Stimulated activated CD8-positive, alpha-beta memory T cell treated with anti-CD3 and anti-CD28 coated beads, Interleukin-4, amount 100 ng/mL, for 24 hours (primary cell): ENCODE measurements around the gene KIAA1586.
"Not testable (repeated sequence)": the region's sequence is repeated elsewhere in the genome, so short reads cannot be mapped to it uniquely, and the experiment has no call there.

Source experiments
- DNase-seq: peaks from one replicate; pipeline ENCODE4 v3.0.0-alpha.2; 2020; ENCODE audit warnings: low read depth

Gene KIAA1586, protein sequence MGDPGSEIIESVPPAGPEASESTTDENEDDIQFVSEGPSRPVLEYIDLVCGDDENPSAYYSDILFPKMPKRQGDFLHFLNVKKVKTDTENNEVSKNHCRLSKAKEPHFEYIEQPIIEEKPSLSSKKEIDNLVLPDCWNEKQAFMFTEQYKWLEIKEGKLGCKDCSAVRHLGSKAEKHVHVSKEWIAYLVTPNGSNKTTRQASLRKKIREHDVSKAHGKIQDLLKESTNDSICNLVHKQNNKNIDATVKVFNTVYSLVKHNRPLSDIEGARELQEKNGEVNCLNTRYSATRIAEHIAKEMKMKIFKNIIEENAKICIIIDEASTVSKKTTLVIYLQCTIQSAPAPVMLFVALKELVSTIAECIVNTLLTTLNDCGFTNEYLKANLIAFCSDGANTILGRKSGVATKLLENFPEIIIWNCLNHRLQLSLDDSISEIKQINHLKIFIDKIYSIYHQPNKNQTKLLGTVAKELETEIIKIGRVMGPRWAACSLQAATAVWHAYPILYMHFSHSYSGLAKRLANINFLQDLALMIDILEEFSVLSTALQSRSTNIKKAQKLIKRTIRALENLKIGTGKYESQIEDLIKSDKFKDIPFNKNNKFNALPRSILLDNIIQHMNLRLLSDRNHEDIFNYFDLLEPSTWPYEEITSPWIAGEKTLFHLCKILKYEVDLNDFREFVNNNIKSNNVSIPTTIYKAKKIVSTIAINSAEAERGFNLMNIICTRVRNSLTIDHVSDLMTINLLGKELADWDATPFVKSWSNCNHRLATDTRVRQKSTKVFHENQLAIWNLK

DNA sequence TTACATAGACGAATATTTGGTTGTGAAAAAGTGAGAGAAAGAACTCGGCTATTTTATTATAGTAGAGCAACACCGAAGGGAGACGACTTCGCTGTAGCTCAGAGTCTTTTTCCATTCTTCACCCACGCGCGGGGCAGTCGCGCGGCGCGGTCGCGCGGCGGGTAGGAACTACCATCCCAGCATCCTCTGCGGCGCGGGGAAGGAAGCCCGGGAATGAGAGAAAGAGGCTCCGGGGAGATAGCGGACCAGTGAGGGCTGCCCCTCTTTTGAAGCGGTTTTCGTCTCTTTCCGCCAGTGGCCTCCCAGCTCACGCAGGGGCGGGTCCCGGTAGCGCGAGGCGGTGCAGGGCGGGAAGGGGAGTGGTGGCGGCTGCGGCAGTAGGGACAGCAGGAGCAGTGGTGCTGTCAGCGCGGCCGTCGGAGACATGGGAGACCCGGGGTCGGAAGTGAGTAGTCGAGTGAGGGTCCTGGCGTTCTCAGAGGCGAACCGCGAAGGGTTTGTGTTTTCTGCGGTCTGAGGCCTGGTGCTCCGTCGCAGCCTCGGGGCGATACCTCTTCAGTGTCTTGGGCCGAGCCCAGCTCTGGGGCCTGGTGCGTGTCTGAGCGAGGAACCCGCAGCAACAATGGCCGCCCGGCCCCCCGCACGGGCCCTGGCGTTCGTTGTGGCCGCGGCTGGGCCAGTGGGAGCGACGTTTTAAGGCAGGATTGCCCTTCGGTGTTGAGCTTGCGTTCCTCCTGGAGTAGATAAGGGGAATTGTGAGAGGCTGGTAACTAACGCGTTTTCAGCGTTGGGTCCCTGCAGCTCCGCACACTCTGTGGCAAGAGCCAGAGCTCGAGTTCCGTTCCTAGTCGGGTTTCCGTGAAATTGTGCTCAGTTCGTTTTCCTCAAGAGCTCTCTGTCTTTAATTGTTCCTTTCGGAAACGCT, at the start of gene KIAA1586:
KIAA1586 (plus strand) TSS at position 362 of the 925 bp plus-strand sequence; CDS start at position 425, 63 bp downstream.
- DNase-seq = peak; percentile 77

DNA sequence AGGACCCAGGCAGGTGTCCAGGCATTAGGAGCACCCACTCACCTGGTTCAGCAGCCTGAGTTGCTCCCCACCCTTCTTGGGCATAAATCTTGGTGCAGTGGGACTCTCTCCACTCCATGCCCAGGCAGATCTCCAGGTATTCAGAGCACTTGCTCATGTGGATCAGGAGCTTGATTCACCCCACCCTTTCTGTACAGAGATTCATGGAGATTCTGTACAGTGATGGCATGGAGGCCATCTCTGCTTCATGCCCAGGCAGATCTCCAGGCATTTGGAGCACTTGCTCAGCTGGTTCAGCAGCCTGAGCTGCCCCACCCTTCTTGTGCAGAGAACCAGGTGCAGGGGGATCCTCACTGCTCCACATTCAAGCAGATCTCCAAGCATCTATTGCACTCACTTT, 47.4 kb upstream of the KIAA1586 start:
- DNase-seq = no peak

DNA sequence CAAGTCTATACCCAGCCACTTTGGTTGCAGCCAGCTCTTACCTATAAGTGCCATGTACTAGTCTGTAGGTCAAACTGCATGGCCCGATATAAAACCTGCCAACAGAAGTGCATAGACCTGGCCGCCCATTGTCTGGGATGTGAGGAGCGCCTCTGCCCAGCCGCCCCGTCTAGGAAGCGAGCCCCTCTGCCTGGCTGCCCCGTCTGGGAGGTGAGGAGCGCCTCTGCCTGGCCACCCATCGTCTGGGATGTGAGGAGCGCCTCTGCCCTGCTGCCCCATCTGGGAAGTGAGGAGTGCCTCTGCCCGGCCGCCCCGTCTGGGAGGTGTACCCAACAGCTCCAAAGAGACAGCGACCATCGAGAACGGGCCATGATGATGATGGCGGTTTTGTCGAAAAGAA, 46.7 kb upstream of the KIAA1586 start:
- DNase-seq = not testable (repeated sequence)

DNA sequence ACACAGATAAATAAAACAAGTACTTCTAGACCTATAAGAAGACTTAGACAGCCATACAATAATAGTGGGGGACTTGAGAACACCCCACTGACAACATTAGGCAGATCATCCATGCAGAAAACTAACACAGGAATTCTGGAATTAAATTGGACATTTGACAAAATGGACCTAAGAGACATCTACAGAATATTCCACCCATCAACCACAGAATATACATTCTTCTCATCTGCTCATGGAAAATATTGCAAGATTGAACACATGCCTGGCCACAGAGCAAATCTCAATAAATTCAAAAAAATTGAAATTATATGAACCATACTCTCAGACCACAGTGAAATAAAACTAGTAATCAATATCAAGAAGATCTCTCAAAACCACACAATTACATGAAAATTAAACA, 44.3 kb upstream of the KIAA1586 start:
- DNase-seq = no peak

DNA sequence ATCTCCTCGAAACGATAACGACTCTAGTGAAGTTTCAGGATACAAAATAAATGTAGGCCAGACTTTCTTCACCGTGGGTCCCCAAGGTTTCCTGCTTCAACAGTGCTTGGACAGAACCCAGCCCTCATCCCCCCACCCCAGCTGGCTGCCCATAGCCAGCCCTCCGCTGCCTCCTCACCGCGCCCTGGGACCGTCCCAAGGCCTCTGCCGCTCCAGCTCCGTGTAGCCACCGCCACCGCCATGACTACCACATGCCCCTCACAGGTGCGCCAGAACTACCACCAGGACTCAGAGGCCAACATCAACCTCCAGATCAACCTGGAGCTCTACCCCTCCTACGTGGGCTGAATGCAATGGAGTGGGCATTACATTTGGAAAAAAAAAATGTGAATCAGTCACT, 42.2 kb upstream of the KIAA1586 start:
- no peak for DNase-seq

DNA sequence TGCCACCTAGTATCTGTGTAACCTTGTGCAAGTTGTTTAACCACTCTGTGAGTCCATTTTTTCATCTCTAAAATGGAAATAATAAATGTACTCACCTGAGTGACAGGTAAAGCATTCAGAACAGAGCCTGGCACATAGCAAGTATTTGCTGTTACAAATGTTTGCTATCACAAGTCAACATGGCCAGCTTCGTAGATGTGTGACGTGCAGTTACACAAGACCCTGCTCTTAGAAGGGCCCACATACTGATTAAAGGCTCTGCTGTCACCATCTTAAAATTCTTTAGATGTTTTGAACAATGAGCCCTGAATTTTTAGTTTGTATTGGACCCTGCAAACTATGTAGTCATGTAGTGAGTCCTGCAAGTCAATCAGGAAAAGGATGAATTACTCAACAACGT, 40.4 kb upstream of the KIAA1586 start:
- no peak for DNase-seq

DNA sequence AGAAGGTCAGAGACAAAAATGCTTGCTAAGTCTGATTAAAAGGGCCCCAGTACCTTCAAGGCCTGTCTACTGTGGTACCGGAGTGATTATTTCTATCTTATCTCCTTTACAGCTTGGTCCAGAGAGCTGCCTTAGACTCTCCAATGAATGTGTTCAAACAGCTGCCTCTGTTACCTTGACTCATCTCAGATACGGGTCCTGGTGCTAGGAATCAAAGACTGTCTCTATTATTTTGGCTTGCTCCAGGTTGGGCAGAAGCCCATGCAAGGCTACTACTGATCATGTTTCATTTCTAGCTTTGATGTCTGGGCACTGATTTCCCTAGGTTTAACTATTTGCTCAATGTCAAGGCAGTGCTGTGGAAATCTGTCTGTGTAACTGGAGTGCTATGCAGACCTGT, 38.4 kb upstream of the KIAA1586 start:
- DNase-seq = not testable (repeated sequence)

DNA sequence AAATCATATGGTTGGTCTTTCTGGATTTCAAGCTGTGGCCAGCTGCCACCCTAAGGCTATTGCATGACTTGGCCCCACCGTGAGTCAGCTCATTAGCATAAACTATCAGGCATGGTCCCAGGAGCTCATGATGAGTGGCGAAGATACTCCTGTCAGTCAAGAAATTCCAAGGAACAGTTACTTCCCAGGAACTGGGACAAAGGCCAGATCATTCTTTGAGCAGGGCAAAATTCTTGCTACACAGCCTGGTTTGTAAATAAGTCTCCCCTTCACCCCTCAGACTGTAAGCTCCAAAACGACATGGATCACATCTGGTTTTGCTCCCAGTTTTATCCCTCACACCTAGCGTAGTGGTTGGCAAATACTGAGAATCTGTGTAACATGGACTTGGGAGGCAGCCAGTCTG, 33.0 kb upstream of the KIAA1586 start:
- no peak for DNase-seq

DNA sequence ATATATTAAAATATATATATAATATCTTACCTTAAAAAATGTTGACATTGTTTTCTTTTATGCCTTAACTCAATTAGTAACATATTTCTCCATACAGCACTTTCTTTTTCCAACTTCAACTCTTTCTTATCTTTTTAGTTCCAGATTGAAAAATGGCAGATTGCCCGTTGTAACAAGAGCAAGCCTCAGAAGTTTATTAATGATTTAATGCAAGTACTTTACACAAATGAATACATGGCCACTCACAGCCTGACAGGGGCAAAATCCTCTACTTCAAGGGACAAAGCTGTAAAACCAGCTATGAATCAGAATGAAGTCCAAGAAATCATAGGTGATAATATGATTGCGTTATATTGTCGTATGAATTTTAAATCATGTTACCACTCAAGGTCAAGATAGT, 29.4 kb upstream of the KIAA1586 start:
- no peak for DNase-seq

DNA sequence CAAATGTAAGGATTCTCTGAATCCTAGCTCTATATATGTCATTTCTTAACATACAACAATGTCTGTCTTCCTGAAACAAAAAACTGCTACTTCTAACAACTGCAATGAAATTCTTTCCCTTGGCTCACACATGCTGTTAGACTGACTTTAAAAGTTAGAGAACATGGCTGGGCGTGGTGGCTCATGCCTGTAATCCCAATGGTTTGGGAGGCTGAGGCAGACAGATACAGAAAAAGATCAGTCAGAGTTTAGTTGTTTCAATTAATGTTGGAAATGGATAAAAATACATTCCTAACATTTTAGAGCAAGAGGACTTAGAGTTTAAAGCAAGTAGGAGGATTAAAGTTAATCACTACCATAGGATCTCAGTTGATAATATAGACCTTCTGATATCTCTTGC, 28.7 kb upstream of the KIAA1586 start:
- DNase-seq = no peak

DNA sequence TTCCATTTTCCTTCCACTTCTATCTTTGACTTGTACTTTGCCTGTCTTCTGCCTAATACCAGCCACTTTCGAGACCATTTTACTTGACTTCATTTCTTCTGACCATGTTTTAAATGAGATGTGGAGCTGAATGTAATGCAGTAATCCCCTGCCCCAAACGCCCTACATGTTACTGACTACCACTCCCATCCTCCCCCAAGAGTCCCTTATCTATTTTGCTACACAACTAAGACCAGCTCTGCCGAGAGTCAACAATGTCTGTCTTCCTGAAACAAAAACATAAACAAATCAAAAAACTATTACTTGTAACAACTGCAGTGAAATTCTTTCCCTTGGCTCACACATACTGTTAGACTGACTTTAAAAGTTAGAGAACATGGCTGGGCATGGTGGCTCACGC, 27.1 kb upstream of the KIAA1586 start:
- no peak for DNase-seq

DNA sequence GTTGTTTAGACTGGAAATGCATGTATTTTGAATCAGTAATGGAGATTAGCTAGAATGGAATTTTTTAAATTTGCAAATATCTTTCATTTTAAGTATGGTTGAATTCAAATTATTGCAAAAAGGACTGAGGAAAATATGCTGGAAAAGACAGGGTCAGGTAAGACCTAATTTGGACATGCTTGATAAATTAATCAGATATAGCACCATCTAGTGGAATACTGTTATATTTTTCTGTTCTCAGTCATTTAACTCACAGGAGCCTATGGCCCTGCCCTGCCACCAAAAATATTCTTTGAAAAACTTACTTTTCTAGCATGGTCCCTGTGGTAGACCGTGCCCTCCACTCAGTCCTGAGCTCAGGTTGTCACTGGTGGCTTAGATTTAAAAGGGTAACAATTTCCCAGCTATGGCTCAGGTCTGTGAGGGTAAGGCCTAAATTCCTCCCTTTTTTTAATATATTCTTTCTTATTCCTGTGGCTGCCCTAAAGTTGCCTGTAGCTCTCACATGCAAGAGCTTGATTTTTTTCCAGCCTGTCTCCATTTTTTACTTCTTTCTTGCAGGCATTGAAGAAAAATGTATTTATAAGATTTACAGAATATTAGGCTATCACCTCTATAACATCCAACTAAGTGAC, 25.3 kb upstream of the KIAA1586 start:
- DNase-seq = no peak

DNA sequence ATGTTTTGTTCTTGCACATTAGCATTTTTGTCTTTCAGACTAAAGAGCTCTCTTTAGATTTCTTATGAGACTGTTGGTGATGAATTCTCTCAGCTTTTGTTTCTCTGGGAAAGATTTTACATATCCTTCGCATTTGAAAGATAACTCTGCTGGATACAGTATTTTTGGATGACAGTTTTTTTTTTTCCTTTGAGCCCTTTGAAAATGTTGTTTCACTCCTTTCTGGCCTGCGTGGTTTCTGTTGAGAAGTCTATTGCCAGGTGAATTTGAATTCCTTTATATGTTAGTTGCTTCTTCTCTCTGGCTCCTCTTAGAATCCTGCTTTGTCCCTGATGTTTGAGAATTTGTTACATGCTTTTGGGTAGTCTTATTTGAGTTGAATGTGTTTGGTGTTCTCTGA, 22.2 kb upstream of the KIAA1586 start:
- no peak for DNase-seq

DNA sequence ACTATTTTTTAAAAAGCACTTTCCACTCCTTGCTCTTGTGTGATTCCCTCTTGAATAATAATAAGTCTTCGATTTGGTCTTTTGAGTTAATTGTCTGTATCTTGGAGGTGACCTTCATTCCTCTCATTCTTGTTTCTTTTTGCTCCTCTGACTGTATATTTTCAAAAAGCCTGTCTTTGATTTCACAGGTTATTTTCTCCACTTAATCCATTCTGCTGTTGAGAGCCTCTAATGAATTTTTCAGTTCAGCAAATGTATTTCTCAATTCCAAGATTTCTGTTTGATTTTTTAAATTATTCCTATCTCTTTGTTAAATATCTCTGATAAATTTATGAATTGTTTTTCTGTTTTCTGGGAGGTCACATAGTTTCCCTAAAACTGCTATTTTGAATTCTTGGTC, 21.7 kb upstream of the KIAA1586 start:
- no peak for DNase-seq

DNA sequence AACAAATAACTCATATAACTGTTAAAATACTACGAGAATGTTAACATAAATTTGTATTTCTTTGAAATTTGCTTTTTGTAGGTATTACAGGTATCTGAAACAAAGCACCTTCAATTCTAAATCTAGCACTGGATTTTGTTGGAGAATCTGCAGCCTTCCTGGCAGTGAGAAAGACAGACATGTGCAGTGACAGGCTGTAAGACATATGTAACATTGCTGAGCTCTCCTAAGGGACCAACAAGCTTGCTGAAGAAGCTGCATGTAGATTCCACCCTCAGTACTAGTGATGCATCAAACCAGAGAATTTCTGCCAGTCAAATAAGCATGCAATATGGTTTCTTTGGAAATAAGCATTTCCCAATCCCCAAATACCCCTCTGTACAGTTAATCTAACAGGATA, 20.5 kb upstream of the KIAA1586 start:
- DNase-seq = no peak

DNA sequence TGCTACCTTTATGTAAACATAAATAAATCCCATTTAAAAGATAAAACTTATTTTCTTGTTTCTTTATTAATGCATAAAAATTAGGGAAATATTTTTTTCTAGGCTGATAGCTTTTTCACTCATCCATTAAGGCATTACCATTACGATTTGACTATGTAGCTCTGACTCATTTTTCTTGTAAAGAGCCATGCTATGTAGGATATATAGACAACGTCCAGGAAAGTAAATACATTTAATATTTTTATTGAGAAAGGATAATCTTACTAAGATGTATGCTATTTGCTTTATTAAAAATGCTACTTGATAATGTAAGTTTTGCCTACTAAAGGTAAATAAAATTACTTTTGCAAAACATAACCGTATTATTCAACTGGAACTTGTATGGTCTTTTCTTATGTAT, 19.2 kb upstream of the KIAA1586 start:
- no peak for DNase-seq

DNA sequence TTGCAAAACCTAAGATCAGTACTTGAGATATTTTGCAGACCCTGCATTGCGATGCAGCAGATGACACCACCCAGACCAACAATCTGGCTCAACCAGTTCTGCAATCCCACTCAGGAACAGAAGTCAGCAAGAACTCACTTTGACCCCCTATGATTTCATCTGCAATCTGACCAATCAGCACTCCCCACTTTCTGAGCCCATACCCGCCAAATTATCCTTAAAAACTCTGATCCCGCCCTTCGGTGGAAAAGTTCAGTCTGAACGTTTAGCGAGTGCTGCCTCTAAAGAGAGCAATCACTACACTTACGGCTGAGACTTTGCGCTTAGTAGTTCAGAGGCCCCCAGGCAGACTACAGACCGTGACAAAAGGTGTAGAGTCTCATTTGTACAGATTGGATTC, 17.3 kb upstream of the KIAA1586 start:
- no peak for DNase-seq

DNA sequence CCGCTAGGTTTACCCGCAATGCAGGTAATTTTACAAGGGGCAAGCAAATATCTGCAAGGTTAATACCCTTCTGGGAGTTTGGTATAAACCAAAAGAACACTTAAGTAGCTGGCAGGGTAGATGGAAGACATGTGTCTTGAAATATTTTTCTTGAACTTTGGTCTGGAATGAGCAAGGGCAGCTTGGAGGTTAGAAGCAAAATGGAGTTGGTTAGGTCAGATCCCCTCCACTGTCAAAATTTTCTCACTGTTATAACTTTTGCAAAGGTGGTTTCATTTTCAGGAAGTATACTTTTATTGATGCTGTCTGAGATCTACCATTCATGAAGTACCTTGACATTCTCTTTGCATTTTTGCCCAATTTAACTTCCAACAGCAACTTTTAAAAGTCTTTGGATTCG, 13.3 kb upstream of the KIAA1586 start:
- no peak for DNase-seq

DNA sequence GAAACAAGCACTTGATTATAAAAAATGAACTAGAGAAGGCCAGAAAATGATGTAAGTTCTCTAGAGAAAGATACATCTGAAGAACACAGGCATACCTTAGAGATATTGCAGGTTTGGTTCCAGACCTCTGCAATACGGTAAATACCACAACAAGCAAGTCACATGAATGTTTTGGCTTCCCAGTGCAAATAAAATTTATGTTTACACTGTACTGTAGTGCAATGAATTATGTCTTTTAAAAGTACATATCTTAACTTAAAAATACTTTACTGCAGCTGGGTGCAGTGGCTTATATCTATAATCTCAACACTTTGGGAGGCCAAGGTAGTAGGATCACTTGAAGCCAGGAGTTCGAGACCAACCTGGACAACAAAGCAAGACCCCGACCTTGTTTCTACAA, 10.9 kb upstream of the KIAA1586 start:
- no peak for DNase-seq

DNA sequence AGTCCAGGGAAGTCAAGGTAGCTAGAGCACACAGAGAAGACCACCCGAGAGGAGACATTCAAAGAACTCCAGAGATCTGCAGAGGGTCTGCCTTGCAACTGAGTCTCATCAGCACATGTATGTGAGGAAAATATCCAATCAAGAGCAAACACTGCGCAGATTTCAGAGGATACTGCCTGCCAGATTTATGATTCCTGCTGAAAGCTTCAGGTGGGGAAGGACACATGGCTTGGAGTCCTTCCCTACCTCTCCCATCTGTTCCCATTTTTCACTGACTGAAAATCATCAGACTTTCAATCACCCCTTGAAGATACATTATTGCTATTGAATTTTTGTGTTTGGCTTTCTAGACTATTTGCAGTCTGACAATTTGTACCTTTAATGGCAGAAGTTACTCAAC, 7.6 kb upstream of the KIAA1586 start:
- DNase-seq = no peak

DNA sequence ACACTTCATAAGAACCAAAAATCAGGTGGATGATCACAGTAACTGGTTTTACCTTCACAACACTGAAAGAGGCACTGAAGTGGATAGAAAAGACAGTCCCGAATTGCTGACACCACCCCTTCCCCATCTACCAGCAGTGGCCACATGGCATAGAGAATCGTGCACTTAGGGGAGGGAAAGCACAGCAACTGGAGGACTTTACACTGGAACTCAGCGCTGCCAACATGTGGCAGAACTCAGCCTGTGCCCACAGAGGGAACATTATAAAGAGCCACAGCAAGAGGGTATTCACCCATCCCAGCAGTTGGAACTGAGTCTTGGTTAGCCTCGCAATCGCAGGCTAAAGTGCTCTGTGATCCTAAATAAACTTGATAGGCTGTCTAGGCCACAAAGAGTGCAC, 6.5 kb upstream of the KIAA1586 start:
- no peak for DNase-seq

DNA sequence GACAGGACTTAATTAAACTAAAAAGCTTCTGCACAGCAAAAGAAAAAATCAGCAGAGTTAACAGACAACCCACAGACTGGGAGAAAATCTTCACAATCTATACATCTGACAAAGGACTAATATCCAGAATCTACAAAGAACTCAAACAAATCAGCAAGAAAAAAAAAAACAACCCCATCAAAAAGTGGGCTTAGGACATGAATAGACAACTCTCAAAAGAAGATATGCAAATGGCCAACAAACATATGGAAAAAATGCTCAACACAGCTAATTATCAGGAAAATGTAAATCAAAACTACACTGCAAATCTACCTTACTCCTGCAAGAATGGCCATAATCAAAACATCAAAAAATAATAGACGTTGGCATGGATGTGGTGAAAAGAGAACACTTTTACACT, 2.4 kb upstream of the KIAA1586 start:
- not testable (repeated sequence) for DNase-seq
